Activated naive CD8-positive, alpha-beta T cell treated with anti-CD3 and anti-CD28 coated beads, Interleukin-2, amount 50 U/mL, for 16 hours (primary cell): Measurements from ENCODE around the gene INPP5J.

Experiments
- DNase-seq: peaks from one replicate; pipeline ENCODE4 v3.0.0-alpha.2; 2020; ENCODE audit warnings: low read depth, low spot score

Gene INPP5J

DNA sequence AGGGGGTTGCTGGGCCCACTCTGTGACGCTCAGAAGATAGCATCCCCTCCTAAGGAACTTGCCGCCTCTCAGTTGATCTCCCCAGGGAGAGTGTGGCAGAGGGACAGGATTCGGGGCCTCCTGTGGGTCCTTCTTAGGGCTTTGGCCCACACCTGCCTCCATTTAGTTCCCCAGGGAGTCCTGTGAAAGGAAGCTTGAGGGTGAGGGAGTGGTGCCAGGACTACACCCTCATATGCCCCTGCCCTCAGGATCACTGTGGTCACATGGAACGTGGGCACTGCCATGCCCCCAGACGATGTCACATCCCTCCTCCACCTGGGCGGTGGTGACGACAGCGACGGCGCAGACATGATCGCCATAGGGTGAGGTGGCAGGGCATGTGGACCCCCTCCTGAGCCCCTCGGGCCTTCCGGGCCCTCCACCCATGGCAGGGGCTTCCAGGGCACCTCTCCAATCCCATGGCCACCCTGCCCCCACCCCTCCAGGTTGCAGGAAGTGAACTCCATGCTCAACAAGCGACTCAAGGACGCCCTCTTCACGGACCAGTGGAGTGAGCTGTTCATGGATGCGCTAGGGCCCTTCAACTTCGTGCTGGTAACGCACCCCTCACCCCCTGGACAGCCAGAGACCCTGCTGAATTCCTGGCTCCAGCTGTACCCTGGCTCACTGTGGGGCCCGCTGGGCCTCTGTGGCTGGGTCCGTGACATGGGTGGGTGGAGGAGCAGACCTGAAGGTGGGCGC, 3.5 kb downstream of the INPP5J start:
- no peak for DNase-seq

DNA sequence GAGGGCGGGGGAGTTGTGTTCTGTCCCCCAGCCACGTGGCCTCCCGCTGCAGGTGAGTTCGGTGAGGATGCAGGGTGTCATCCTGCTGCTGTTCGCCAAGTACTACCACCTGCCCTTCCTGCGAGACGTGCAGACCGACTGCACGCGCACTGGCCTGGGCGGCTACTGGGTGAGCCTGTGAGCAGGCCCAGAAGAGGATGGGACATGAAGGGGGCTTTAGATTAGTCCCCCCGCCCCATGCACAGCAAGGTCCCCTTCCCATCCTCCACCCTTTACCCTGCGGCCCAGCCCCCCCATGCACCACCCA, 4.1 kb downstream of the INPP5J start:
- DNase-seq, result no peak

GRCh38 chr22:31127181-31127772, 4.5 kb downstream of the INPP5J start:
- DNase-seq, result no peak

DNA sequence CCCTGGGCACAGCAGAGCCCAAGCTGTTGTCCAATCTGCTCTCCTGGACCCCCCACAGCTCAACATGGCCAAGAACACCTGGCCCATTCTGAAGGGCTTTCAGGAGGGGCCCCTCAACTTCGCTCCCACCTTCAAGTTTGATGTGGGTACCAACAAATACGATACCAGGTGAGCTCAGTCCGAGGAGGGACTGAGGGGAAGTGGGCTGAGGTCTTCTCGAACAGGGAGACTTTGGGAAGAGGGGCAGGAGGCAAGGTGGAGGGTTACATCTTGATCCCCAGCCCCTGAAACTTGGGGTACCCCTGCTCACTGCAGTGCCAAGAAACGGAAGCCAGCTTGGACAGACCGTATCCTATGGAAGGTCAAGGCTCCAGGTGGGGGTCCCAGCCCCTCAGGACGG, 5.4 kb downstream of the INPP5J start:
- DNase-seq, result no peak

- DNase-seq, result no peak
These were observed 8.1 kb downstream of the INPP5J start for GRCh38 chr22:31130873-31131272.

- no peak for DNase-seq
These were observed 11.1 kb downstream of the INPP5J start for GRCh38 chr22:31133911-31134310.

GRCh38 chr22:31134688-31135087, 11.9 kb downstream of the INPP5J start:
- DNase-seq, result no peak

GRCh38 chr22:31135706-31136105, 12.9 kb downstream of the INPP5J start:
- DNase-seq, result no peak

GRCh38 chr22:31136155-31136554, 13.4 kb downstream of the INPP5J start:
- DNase-seq, result no peak

- no peak for DNase-seq
These were observed 13.9 kb downstream of the INPP5J start for GRCh38 chr22:31136711-31137110.

GRCh38 chr22:31137721-31138120, 15.0 kb downstream of the INPP5J start:
- DNase-seq, result no peak

DNA sequence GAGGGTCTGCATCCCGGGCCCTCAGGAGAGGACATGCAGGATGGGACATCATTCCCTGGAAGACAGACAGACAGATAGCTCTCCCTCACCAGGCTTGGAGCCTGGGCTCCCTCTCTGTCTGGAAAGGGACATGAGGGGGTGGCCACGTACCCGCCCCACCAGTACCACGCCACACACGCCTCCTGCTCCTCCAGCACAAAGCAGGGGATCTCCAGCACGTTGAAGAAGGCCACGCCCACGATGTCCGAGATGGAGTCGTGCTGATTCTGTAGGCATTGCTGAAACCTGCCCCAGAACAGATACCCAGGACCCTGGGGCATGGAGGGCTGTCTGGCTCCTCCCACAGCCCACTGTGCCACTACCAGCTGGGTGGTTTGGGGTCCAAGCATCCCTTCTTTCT, 15.4 kb downstream of the INPP5J start:
- no peak for DNase-seq

- no peak for DNase-seq
These were observed 16.3 kb downstream of the INPP5J start for GRCh38 chr22:31139066-31139465.

DNA sequence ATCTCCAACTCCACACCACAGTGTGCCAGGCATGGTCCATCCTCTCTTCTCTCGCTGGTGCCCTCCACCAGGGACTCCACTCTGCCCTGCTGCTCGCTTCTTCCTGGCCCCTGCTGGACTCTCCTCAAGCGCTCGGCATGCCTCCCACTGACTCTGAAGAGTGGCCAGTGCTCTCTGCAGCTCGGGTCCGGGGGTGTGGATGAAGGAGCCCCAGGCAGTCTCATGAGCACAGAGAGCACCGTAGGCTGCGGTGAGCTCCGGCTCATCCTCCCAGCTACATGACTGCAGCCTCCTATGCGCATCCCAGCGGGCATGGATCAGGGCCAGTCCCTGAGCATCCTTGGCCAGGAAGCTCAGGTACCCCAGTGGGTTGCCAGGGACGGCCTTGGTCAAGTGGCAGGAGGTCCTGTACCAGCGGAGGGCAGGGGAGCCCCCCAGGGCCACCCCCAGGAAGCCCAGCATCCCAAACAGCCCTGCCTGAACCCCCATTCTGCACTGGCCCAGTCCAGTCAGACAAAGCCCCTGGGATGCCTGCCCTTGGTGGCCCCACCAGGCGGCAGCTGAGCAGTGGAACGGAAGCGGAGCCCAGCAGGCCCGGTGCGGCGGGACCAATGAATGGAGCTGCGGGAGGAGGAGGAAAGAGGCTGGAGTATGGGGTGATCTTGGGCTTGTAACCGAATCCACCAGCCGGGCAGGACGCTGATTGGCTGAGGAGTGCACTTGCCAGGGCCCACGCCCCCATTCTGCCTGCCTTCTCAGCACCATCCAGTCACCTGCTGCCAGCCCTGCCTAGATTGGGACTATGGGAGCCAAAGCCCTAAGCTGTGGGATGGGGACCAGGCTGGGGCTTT, 17.3 kb downstream of the INPP5J start, which contains the start of gene PLA2G3:
Gene PLA2G3, minus strand, starts transcription at position 643 of the 851 bp plus-strand sequence. Its CDS starts 154 bp downstream, at position 489.
- DNase-seq, result no peak

- no peak for DNase-seq
These were observed 18.0 kb downstream of the INPP5J start for GRCh38 chr22:31140746-31141145.

GRCh38 chr22:31141551-31141950, 18.8 kb downstream of the INPP5J start:
- DNase-seq, result no peak

DNA sequence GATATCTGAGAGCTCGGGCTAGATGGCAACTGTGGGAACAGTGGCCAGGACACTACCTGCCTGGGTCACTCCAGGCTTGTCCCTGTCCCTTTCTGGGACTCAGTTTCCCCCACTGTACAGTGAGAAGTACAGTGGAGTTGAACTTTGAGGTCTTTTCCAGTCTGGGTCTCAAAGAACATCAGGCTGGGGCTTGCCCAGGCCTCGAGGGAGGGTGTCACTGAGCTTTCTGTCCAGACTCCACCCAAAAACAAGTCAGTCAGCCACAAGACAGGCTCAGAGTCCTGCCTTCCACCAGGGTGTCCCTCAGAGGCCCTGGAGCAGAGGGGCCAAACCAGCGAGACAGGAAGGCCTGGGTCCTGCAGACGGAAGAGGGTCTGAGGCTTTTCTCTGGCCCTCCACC, 19.5 kb downstream of the INPP5J start:
- DNase-seq, result no peak

DNA sequence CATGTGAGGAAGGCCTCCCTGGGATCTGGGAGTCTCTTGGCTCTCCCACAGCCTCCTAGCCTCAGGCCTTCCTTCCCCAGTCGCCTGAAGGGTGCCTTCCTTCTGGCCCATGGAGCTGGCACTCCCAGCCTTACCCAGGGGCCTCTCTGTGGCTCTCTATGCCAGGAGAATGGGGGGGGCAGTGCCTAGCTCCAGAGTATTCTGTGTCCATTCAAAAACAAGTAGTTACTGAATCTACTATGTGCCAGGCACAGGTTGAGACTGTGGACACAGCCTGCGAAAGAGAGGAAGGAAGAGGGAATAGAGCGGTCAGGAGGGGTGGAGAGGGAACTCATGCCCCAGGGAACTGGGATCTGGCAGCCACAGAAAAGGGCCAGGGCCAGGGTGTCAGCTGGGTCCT, 20.3 kb downstream of the INPP5J start:
- no peak for DNase-seq

- no peak for DNase-seq
These were observed 20.8 kb downstream of the INPP5J start for GRCh38 chr22:31143537-31143936.

DNA sequence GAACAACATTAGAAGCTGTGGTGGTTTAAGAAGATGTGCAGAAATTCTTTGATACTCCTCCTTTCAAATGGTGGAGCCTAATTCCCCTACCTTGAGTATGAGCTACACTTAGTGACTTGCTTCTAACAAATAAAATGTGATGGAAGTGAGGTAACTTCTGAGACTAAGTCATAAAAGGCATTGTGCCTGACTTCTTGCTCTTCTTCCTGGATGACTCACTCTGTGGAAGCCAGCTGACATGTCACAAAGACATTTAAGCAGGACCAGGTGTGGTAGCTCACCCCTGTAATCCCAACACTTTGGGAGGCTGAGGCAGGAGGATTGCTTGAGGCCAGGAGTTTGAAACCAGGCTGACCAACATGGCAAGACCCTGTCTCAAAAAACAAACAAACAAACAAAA, 21.5 kb downstream of the INPP5J start:
- DNase-seq, result no peak

DNA sequence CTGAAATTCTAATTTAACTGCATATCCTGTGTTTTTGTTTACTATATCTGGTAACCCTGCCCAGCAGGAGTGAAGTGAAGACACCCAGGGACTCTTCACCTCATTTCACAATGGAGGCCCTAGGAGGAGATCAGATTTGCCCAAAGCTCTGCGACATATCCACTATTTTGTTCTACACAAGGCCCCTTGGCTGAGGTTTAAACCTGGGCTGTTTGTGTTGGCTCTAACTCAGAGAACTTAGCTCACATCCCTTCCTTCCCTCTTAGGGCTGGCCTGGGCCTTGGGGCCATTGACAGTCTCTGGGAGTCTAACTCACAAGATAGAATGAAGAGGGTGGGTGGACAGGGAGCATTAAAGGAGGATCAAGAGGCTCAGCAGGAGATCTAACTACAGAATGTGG, 25.7 kb downstream of the INPP5J start:
- DNase-seq, result no peak

DNA sequence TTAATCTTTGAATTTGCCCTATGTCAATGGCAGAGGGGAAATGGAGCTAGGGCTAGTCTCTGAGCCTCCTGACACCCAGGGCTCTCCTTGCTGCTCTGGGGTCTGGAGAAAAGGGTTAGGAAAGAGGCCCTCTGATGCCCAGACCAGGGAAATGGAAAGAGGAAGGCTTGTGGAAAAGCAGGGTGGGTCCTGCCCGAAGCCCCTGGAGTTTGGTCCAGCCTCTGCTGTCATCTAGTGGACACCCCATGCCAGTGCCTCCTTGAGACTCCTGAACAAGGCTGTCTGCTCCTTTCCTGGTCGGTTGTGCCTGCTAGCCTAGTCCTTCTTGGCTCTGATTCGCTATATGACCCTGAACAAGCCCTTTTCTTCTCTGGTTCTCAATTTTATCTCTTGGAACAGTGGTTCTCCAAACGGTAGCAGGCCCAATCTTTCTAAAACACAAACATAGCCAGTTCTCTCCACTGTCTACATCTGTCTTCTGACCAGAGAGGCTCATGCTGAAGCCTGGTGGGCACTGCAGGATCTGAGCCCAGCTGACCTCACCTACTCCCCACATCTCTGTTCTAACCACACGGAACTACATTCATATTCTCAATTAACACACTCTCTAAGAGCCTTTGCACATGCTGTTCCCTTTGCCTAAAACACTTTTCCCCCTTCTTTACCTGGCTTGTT, 26.3 kb downstream of the INPP5J start:
- no peak for DNase-seq
